ENCODE measurements around the gene HRAS. TPM values are rescaled to one million over a fixed set of nuclear protein-coding genes. Genes with fewer than 3 reads are reported as not detected.

Gene HRAS
- total RNA-seq, 1 experiment from 2014 or later, result 104 TPM

DNA sequence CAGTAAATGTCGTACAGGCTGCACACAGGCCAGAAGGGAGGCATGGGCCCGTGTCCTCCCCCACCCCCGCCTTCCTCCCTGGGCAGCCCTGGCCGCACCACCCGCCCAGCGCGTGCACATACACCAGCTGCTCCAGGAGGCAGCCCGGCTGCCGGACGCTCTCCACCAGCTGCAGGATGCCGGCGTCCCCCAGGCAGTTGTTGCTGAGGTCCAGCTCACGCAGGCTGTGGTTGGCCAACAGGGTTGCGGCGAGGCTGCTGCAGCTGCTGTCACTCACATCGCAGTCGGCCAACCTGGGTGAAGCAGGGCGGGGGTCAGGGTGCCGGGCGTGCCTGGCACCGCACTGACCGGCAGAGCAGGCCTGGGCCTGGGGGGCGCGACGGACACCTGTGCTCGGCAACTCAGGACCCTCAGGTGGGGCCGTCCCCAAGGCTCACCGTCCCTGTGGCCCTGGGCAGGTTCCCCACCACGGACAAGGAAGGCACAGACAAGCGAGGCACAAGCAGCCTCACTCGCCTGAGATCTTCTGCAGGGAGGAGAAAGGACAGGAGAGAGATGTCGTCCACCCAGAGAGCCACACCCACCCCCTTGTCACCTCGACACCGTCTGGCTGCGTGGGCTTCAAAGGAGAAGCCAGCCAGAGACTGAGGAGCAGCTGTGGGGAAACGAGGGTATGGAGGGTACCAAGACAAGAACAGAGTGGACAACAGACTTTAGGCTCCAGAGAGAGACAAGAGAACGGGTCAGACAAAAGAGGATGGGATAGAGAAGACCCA, 40.4 kb downstream of the HRAS start:
- Histone ChIP-seq H3K27me3 (ENCODE audit: insufficient read depth, low read length) (no peaks in the 10 kb centered on the region), H3K4me2 (ENCODE audit: low read length) (no peak overlapping the region), H3K79me2 (ENCODE audit: insufficient read depth, low read length) (no peaks in the 10 kb centered on the region), H3K4me1 (ENCODE audit: control insufficient read depth in 1 of 2, insufficient read depth in 2 of 2, low read length in 2 of 2) (no peaks in the 10 kb centered on the region), H3K9me3 (ENCODE audit: control insufficient read depth in 1 of 2, insufficient read depth in 1 of 2, low read depth in 1 of 2, low read length in 2 of 2) (no peaks in the 10 kb centered on the region), H2AFZ (ENCODE audit: low read depth, low read length, poor library complexity, severe bottlenecking) (no peak overlapping the region), H3K36me3 (ENCODE audit: control insufficient read depth in 1 of 2, insufficient read depth in 2 of 2, low read length in 2 of 2) (peaks cover 13 to 26% of the 10 kb centered on the region in 2 experiments), H3K4me3 (replicated peaks in 1 of 2; ENCODE audit: low read depth in 1 of 2, low read length in 2 of 2) (no peak overlapping the region), H3K9ac (ENCODE audit: low read length) (no peak overlapping the region), H3K27ac (ENCODE audit: low read depth, low read length) (no peak overlapping the region; the same call in 1 of the 2 replicates), H4K20me1 (ENCODE audit: insufficient read depth) (no peaks in the 10 kb centered on the region), H3K9me2 (ENCODE audit: insufficient read depth) (no peaks in the 10 kb centered on the region)
- CTCF ChIA-PET, result no interaction called here
- TF ChIP-seq ZBTB33 (IDR thresholded peaks at IDR 0.05; ENCODE audit: extremely low read depth, insufficient replicate concordance, low read length) (no peak), EGR1 (IDR thresholded peaks at IDR 0.05; ENCODE audit: low read depth) (no peak), REST (IDR thresholded peaks at IDR 0.05; ENCODE audit: low read depth) (no peak), TCF7L2 (IDR thresholded peaks at IDR 0.05; ENCODE audit: borderline replicate concordance, extremely low read depth, insufficient read depth, insufficient read length) (no peak), YY1 (IDR thresholded peaks at IDR 0.05; ENCODE audit: extremely low read depth, insufficient replicate concordance, low read depth, low read length) (no peak), ZNF274 (IDR thresholded peaks at IDR 0.05; ENCODE audit: low read depth, low read length) (no peak), SIN3A (IDR thresholded peaks at IDR 0.05; ENCODE audit: low read depth) (no peak), CTCF (IDR thresholded peaks at IDR 0.05 in 2 of 3, conservative IDR thresholded peaks at IDR 0.05 in 1 of 3; ENCODE audit: borderline replicate concordance in 1 of 3, insufficient read depth in 1 of 3, low read depth in 2 of 3, low read length in 2 of 3) (no peak), SRF (IDR thresholded peaks at IDR 0.05; ENCODE audit: low read depth) (no peak), JUND (IDR thresholded peaks at IDR 0.05) (no peak), FOSL1 (IDR thresholded peaks at IDR 0.05; ENCODE audit: low read depth) (no peak), ATF3 (IDR thresholded peaks at IDR 0.05) (no peak), CEBPB (IDR thresholded peaks at IDR 0.05; ENCODE audit: low read depth) (no peak), RAD21 (IDR thresholded peaks at IDR 0.05; ENCODE audit: low read depth) (no peak), MAX (IDR thresholded peaks at IDR 0.05) (no peak), POLR2A (IDR thresholded peaks at IDR 0.05; ENCODE audit: borderline replicate concordance, extremely low read depth, insufficient read depth, insufficient read length) (no peak)
- no TSS peak for BruUV-seq (replicated peaks)
- POLR2A ChIA-PET, result no interaction called here
- intact Hi-C loops (cut with micrococcal nuclease), result no loop called here
- RAD21 ChIA-PET (ENCODE audit: low non-redundant PET in 1 of 2, low total read pairs in 2 of 2, uncharacterized antibody in 2 of 2, unreplicated experiment in 2 of 2), result no interaction called here
- ATAC-seq (peak; percentile 21), DNase-seq (ENCODE audit: low read depth, low spot score) (no peak)

Data from HCT116 (cell line).